SU-DHL-6 (cell line): ENCODE measurements around the gene SMARCD2.
"Not testable (repeated sequence)": the region's sequence is repeated elsewhere in the genome, so short reads cannot be mapped to it uniquely, and the experiment has no call there.

Experiments used
- EZH2phosphoT487 ChIP-seq: fragments of 200-600 bp; sonication (generic), shearing (Covaris generic); conservative IDR thresholded peaks from 2 replicates; pipeline ENCODE4 v1.6.1; 2018; ENCODE audit warnings: mild to moderate bottlenecking, antibody characterized with exemption, low read length, moderate library complexity, mixed read lengths
- TF ChIP-seq, protein P1 (sequence below): fragments of 200-600 bp; sonication (generic); IDR thresholded peaks from one replicate; pipeline ENCODE4 v1.5.1; 2017; ENCODE audit warnings: antibody characterized with exemption, mild to moderate bottlenecking, low read length, moderate library complexity; ENCODE audit not compliant: insufficient read depth, poor library complexity, severe bottlenecking

DNA sequence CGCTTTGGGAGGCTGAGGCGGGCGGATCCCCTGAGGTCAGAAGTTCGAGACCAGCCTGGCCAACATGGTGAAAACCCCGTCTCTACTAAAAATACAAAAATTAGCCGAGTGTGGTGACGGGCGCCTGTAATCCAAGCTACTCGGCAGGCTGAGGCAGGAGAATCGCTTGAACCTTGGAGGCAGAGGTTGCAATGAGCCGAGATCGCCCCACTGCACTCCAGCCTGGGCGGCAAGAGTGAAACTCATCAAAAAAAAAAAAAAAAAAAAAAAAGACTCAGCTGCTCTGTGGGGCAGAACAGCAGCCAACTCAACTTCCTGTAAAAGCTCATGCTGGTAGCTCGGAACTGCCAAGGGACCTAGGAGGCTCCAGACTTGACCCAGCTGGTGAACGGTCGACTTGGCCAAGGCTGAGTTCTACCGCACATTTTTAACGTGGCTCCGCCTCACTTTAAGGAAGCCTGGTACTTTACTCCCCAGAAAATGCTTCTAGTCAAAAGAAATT, 953 bp upstream of the SMARCD2 start:
- TF ChIP-seq, protein P1, sequence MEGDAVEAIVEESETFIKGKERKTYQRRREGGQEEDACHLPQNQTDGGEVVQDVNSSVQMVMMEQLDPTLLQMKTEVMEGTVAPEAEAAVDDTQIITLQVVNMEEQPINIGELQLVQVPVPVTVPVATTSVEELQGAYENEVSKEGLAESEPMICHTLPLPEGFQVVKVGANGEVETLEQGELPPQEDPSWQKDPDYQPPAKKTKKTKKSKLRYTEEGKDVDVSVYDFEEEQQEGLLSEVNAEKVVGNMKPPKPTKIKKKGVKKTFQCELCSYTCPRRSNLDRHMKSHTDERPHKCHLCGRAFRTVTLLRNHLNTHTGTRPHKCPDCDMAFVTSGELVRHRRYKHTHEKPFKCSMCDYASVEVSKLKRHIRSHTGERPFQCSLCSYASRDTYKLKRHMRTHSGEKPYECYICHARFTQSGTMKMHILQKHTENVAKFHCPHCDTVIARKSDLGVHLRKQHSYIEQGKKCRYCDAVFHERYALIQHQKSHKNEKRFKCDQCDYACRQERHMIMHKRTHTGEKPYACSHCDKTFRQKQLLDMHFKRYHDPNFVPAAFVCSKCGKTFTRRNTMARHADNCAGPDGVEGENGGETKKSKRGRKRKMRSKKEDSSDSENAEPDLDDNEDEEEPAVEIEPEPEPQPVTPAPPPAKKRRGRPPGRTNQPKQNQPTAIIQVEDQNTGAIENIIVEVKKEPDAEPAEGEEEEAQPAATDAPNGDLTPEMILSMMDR: not testable (repeated sequence)
- TF ChIP-seq EZH2phosphoT487: not testable (repeated sequence)
